ENCODE results near the gene CIB2.

Gene CIB2

DNA sequence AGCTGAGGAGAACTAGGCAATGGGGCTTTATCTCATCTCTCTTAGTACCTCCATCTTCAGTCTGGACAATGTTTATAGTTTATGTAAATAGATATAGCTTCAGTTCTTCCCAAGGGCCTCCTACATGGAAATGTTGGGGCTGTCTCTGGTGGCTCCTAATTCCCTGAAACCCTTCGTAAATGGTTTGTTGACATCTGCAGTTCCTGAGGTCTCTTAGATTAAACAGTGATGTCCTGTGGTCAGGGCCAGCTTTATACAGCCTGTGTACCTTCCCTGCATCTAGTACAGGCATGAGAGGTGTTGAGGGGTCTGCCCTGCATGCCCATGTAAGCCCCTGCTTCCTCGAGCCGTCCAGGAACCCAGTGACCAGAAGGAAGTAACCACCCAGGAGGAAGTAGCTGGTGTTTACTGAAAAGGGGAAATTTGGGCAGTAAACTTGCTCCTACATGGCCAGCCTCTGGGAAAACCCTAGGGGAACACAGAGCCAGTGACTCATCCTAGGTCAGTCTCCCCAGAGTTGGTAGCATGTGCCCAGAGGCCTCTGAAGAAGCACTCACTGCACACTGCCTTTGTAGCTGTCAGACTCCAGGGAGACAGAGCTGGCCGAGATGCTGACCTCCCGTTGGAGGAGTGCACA is 49.0 kb downstream of the CIB2 start:
- H3K4me3 ChIP-seq = no peak overlapping the region
- in situ Hi-C loops (cut with MboI; ENCODE audit: low sequenced_read_pairs) = no loop called here

GRCh38 chr15:78080088-78080460 is 51.2 kb downstream of the CIB2 start:
- DNase-seq (ENCODE audit: low spot score in 2 of 2) = no peak
- peaks cover 18% of the 10 kb centered on the region for H3K4me1 ChIP-seq
- no peaks in the 10 kb centered on the region for H3K9me3 ChIP-seq
- no peak overlapping the region for H3K4me3 ChIP-seq
- in situ Hi-C loops (cut with MboI; ENCODE audit: low sequenced_read_pairs) = no loop called here
- no peaks in the 10 kb centered on the region for H3K36me3 ChIP-seq (replicated peaks)
- H3K27me3 ChIP-seq (ENCODE audit: low read depth) = no peaks in the 10 kb centered on the region

More for the DNA sequence above, 49.0 kb downstream of the CIB2 start:
- peaks cover 3% of the 10 kb centered on the region; the same call in 1 of the 2 replicates for H3K4me1 ChIP-seq
- no peaks in the 10 kb centered on the region for H3K27me3 ChIP-seq (ENCODE audit: low read depth)
- H3K9me3 ChIP-seq = no peaks in the 10 kb centered on the region
- no peak for DNase-seq (ENCODE audit: low spot score in 2 of 2)
- no peaks in the 10 kb centered on the region for H3K36me3 ChIP-seq (replicated peaks)

GRCh38 chr15:78079298-78080087 is 51.8 kb downstream of the CIB2 start:
- in situ Hi-C loops (cut with MboI; ENCODE audit: low sequenced_read_pairs) = no loop called here
- Histone ChIP-seq H3K4me3 (no peak overlapping the region), H3K4me1 (peaks cover 18% of the 10 kb centered on the region)

DNA sequence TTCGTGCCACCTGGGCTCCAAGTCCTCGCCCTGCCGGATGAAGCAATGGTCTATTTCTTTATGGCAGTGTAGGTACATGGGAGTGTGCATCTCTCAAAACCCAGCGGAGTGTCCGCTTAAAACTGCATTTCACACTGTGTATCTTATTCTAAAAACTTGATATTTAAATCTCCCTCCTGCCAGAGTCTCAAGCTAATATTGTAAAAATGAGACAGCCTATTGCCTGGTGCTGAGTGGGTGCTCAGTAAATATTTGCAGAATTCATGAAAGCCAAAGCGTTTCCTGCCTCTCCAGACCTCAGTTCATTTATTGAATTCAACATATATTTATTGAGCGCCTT is 53.4 kb downstream of the CIB2 start:
- H3K4me1 ChIP-seq = peaks cover 24% of the 10 kb centered on the region
- no peaks in the 10 kb centered on the region for H3K36me3 ChIP-seq (replicated peaks)
- peak in 1 of 2 experiments; percentile 39 for DNase-seq (ENCODE audit: low spot score in 2 of 2)
- no peaks in the 10 kb centered on the region for H3K27me3 ChIP-seq (ENCODE audit: low read depth)
- no peaks in the 10 kb centered on the region for H3K9me3 ChIP-seq
- H3K4me3 ChIP-seq = peak overlapping the region; percentile 74
- in situ Hi-C loops (cut with MboI; ENCODE audit: low sequenced_read_pairs) = no loop called here

More at GRCh38 chr15:78079298-78080087, 51.8 kb downstream of the CIB2 start:
- no peak for DNase-seq (ENCODE audit: low spot score in 2 of 2)
- Histone ChIP-seq H3K9me3 (no peaks in the 10 kb centered on the region), H3K27me3 (ENCODE audit: low read depth) (no peaks in the 10 kb centered on the region), H3K36me3 (replicated peaks) (no peaks in the 10 kb centered on the region)

- peak within 1 kb of the TSS; percentile 74 for H3K4me3 ChIP-seq
- H3K4me1 ChIP-seq = peaks cover 30% of the 10 kb centered on the region
- no peaks in the 10 kb centered on the region for H3K27me3 ChIP-seq (ENCODE audit: low read depth)
- peak; percentile 87 to 90 for DNase-seq (ENCODE audit: low spot score in 2 of 2)
- H3K36me3 ChIP-seq (replicated peaks) = no peaks in the 10 kb centered on the region
- no peaks in the 10 kb centered on the region for H3K9me3 ChIP-seq
- in situ Hi-C loops (cut with MboI; ENCODE audit: low sequenced_read_pairs) = no loop called here
Measured at GRCh38 chr15:78077053-78077870, 54.0 kb downstream of the CIB2 start, which contains the start of gene TBC1D2B. TBC1D2B (minus strand) TSS chr15:78077711; CDS start chr15:78077652, 59 bp downstream.

DNA sequence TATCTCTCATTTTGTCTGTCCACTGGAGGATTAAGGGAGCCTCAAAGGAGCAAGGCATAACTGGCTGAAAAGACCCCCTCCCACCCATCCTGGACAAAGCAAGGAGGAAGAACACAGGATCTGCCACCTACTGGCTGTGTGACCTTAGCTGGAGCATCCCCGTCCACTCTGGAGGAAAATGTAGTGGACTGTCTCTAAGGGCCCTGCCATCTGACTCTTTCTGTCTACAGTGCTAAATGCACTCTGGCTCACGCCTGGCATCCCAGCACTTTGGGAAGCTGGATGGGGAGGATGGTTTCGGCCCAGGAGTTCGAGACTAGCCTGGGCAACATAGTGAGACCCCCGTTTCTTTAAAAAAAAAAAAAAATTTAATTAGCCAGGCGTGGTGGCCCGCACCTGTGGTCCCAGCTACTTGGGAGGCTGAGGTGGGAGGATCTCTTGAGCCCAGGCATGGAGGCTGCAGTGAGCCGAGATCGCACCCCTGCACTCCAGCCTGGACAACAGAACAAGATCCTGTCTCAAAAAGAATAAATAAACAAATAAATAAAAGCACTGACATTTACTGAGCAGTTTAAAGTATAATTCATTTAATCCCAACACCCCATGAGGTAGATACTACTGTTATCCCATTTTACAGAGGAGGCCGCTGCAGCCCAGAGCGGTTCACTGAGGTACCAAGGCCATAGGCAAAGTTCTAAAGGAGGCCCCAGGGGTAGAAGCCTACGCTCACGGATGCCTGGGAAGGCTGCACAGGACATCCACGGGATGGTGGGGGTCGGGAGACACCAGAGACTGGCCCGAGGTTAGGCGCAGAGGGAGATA is 54.8 kb downstream of the CIB2 start:
- Histone ChIP-seq H3K9me3 (no peaks in the 10 kb centered on the region), H3K36me3 (replicated peaks) (no peaks in the 10 kb centered on the region), H3K27me3 (ENCODE audit: low read depth) (no peaks in the 10 kb centered on the region), H3K4me1 (peaks cover 38% of the 10 kb centered on the region), H3K4me3 (peak overlapping the region; percentile 74)
- peak; percentile 68 to 77 for DNase-seq (ENCODE audit: low spot score in 2 of 2)
- in situ Hi-C loops (cut with MboI; ENCODE audit: low sequenced_read_pairs) = no loop called here

DNA sequence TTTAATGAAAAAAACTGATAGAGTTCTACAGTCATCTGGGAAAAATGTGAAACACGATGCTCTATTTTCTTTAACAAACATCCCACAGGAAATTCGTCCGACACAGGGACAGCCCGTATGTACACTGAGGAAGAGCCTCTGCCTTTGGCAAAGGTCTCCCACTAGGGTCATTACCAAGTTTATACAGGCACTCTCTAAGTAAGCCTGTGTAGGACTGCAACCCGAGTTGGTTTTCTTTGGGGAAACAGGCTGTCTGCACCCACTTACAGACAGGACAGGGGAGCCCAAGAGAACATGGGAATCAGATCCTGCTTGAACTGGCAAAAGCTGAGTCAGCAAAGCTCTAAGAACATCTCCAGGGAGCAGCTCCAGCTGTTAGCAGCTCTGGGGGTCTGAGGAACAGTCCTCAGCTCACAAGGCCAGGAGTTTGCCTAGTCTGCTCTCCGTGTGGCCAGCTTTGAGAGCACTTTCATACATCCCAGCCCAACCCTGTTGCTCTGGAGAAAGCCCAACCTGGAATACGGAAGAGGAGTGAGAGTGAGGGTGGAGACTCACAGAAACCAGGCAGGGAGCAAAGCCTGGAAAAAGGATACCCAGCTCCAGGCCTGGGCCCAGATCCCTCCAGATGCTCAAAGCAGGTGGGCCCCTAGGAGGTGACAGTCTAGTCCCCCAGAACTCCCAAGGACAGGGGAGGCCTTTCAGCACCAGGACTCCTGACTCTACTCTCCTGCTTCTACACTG is 55.6 kb downstream of the CIB2 start:
- H3K9me3 ChIP-seq = no peaks in the 10 kb centered on the region
- no peaks in the 10 kb centered on the region for H3K36me3 ChIP-seq (replicated peaks)
- H3K4me3 ChIP-seq = peak overlapping the region; percentile 74
- H3K27me3 ChIP-seq (ENCODE audit: low read depth) = no peaks in the 10 kb centered on the region
- in situ Hi-C loops (cut with MboI; ENCODE audit: low sequenced_read_pairs) = no loop called here
- DNase-seq (ENCODE audit: low spot score in 2 of 2) = peak; percentile 90 to 98
- H3K4me1 ChIP-seq = peaks cover 41% of the 10 kb centered on the region

DNA sequence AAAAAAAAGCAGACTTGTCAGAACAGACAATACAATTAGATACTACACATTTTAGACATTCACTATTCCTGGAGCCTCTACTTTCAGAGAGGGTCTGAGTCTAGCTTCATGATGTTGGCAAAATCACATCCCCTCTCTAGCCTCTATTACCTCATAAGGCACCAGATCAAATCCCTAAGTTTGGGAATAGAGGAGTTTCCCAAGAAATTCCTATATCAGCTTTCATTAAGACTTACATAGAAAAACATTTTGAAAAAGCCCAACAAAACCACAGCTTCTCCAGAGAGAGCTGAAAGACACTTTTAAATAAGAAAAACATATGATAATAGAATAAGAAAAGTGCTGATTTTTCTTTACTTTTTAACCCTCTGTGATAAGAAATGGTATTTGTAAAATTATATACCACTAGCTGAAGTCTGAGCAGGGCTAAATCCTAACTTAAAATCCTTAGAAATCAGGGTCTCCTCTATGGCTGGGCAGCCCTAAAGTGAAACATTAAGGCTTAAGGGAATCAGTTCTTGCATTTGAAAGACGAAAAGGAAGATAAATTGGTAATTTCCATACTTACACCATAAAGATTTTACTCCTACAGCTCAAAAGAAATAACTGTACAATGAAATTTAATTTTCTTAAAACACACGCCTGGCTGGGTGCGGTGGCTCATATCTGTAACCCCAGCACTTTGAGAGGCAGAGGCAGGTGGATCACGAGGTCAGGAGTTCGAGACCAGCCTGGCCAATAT is 58.0 kb downstream of the CIB2 start:
- H3K4me1 ChIP-seq = peaks cover 60% of the 10 kb centered on the region

DNA sequence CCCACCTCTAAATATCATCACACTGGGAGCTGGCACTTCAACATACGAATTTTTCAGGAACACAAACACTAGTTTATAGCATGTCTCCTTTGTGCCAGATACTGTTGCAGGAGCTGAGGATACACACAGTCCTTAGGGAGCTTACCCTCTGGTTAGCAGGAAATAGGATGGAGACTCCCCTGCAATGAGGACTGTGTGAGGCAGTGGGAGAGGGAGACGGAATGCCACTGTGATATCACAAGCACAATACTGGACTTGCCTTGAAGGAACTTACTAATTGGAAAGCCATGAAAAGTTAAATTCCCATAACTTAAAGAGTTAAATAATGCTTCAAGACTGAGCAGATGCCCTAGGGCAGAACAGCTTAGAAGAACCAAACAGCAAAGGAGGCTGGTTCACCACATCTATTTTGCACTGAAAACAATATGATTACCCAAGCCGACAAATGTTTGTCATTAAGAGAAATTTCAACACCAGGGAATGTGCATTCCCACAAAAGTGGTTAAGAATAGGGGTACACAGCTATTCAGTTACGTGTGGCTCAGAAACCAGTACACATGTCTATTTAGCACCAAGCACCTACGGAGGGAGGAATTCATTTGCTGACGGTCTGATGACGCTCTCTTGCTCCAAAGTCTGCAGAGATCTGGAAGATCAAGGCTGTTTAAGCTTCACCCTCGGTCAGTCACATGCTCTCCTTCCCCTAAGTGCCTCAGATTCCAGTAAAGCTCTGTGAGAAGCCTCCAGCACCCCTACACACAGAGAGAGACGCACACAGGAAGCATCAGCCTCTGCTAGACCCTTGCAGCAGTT is 59.0 kb downstream of the CIB2 start:
- in situ Hi-C loops (cut with MboI; ENCODE audit: low sequenced_read_pairs) = no loop called here
- H3K9me3 ChIP-seq = no peaks in the 10 kb centered on the region
- DNase-seq (ENCODE audit: low spot score in 2 of 2) = peak; percentile 62 to 87
- H3K36me3 ChIP-seq (replicated peaks) = no peaks in the 10 kb centered on the region
- peaks cover 66% of the 10 kb centered on the region for H3K4me1 ChIP-seq
- no peak overlapping the region for H3K4me3 ChIP-seq
- no peaks in the 10 kb centered on the region for H3K27me3 ChIP-seq (ENCODE audit: low read depth)

More for the DNA sequence above, 58.0 kb downstream of the CIB2 start:
- H3K36me3 ChIP-seq (replicated peaks) = no peaks in the 10 kb centered on the region
- H3K9me3 ChIP-seq = no peaks in the 10 kb centered on the region
- no peak for DNase-seq (ENCODE audit: low spot score in 2 of 2)
- no peak overlapping the region for H3K4me3 ChIP-seq
- no peaks in the 10 kb centered on the region for H3K27me3 ChIP-seq (ENCODE audit: low read depth)
- in situ Hi-C loops (cut with MboI; ENCODE audit: low sequenced_read_pairs) = no loop called here

GRCh38 chr15:78071383-78071782 is 59.9 kb downstream of the CIB2 start:
- in situ Hi-C loops (cut with MboI; ENCODE audit: low sequenced_read_pairs) = no loop called here
- Histone ChIP-seq H3K9me3 (no peaks in the 10 kb centered on the region), H3K27me3 (ENCODE audit: low read depth) (no peaks in the 10 kb centered on the region), H3K4me3 (no peak overlapping the region), H3K4me1 (peaks cover 66% of the 10 kb centered on the region), H3K36me3 (replicated peaks) (no peaks in the 10 kb centered on the region)
- DNase-seq (ENCODE audit: low spot score in 2 of 2) = no peak

- Histone ChIP-seq H3K27me3 (ENCODE audit: low read depth) (no peaks in the 10 kb centered on the region), H3K4me1 (peaks cover 56% of the 10 kb centered on the region), H3K4me3 (no peak overlapping the region), H3K9me3 (no peaks in the 10 kb centered on the region), H3K36me3 (replicated peaks) (no peaks in the 10 kb centered on the region)
- DNase-seq (ENCODE audit: low spot score in 2 of 2) = no peak
- in situ Hi-C loops (cut with MboI; ENCODE audit: low sequenced_read_pairs) = no loop called here
Measured at GRCh38 chr15:78070049-78070700, 61.1 kb downstream of the CIB2 start.
